AG04449 (cell line): Measurements from ENCODE around the gene ENOX1.

Source experiments
- CTCF ChIA-PET: fragments of 350-600 bp; formaldehyde crosslinking; extraction: SDS; loops from one replicate; lab custom pipeline; 2021; ENCODE audit warnings: antibody characterized with exemption; lab: Yijun Ruan, JAX
- POLR2A ChIA-PET: fragments of 400-600, 350-600 bp; formaldehyde crosslinking; extraction: SDS; loops from one replicate; lab custom pipeline; 2020; ENCODE audit warnings: antibody characterized with exemption, inconsistent platforms; lab: Yijun Ruan, JAX
- DNase-seq: peaks from one replicate; pipeline ENCODE4 v3.0.0-alpha.2; 2010; ENCODE audit warnings: low read depth, low spot score
- H3K4me3 ChIP-seq: 2 replicates; pipeline ENCODE4 v1.5.1; 2011; ENCODE audit warnings: low read depth, mild to moderate bottlenecking, control low read depth, low read length
- TF ChIP-seq, protein P1 (sequence below): IDR thresholded peaks from one replicate; pipeline ENCODE4 v1.5.1; 2011; ENCODE audit warnings: mild to moderate bottlenecking, moderate library complexity, low read length, control low read depth, inconsistent platforms; ENCODE audit not compliant: insufficient read depth; ENCODE audit errors: missing control alignments

ENOX1 gene

DNA sequence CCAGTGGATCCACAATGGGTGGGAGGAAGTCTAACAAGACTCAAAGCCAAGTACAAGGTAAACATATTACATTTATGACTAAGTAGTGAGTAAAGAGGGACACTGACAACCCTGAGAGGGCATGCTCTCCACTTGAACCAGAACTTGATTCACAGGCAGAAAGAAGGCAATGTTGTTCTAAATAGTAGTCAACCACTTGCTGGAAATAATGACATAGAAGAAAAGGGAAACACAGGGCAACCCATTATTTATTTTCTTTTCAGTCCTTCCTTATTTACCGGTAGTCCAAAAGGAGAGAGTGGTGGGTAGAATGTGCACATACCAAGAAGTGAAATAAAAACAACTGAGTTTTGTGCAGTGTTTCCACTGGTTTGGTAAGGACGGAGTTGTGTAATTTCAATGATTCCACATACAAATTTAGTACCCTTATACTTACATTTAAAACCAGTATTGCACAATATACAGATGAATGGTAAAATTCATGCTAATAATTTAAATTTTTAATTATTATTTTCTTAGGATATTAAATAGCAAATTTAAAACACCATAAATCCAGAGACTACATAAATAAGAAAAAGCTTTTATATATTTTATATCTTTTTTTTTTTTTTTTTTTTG, 65.9 kb downstream of the ENOX1 start:
- POLR2A ChIA-PET: no interaction called here
- TF ChIP-seq, protein P1, sequence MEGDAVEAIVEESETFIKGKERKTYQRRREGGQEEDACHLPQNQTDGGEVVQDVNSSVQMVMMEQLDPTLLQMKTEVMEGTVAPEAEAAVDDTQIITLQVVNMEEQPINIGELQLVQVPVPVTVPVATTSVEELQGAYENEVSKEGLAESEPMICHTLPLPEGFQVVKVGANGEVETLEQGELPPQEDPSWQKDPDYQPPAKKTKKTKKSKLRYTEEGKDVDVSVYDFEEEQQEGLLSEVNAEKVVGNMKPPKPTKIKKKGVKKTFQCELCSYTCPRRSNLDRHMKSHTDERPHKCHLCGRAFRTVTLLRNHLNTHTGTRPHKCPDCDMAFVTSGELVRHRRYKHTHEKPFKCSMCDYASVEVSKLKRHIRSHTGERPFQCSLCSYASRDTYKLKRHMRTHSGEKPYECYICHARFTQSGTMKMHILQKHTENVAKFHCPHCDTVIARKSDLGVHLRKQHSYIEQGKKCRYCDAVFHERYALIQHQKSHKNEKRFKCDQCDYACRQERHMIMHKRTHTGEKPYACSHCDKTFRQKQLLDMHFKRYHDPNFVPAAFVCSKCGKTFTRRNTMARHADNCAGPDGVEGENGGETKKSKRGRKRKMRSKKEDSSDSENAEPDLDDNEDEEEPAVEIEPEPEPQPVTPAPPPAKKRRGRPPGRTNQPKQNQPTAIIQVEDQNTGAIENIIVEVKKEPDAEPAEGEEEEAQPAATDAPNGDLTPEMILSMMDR: no peak
- DNase-seq: no peak
- no peak overlapping the region for H3K4me3 ChIP-seq
- CTCF ChIA-PET: no interaction called here

DNA sequence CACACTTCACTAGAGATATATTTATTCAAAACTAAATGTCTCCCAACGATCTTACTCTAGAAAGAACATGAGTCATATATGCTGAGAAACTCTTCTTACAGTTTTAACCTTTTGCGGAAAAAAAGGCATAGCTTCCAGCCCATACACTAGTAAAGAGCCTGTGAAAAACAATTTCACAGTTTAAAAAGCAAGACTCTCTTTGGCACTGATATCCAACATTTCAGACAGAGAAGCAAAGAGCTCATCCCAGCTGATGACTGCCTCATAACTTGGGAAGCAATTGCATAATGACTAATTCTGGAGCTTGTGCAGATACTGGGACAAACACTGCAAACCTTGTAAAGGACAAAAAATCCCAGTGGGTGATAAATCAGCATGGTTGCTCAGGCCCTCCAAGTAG, 88.0 kb downstream of the ENOX1 start:
- POLR2A ChIA-PET: no interaction called here
- CTCF ChIA-PET: interaction anchor here (0.6 kb wide), 1 partner anchor 394 kb away, joined by 3 read pairs; no protein-coding TSS in a partner anchor
- TF ChIP-seq, protein P1: no peak
- no peak overlapping the region for H3K4me3 ChIP-seq
- DNase-seq: peak; percentile 5

DNA sequence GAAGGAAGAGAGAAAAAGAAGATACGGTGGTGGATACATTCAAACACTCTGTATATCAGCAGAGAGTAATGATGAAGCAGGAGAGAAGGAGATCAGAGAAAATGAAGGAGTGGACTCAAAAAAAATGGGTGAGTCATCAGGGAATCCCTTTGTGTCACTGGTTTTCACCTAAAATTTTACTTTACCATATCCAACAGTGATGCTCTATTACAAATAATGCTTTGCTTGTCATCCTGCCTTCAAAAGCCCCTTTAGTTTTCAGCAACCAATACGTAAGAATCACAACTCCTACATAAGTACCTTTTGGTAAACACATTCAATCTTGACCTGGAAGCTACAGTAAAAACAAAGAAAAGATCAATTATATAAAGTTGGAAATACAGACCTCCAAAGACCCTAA, 88.8 kb downstream of the ENOX1 start:
- POLR2A ChIA-PET: no interaction called here
- H3K4me3 ChIP-seq: no peak overlapping the region
- TF ChIP-seq, protein P1: no peak
- no peak for DNase-seq
- CTCF ChIA-PET: no interaction called here

DNA sequence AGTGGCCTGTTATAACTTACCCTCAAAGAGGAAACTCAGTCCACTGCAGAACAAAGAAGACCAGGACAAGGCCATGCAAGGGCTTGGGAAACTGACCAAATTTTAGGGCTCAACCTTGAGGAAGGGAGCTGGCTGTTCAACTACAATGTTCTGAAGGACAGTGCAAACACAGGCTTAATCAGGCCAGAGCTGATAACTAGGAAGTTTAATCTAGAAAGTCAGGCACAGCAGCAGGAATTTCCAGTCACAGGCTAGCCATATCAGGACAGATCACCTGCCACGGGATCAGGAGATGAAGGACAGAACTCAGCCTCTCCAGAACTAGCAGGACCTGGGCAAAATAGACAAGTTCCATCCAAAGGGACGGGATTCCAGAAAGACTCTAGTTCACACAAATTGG, 89.4 kb downstream of the ENOX1 start:
- no peak for DNase-seq
- no peak overlapping the region for H3K4me3 ChIP-seq
- ChIA-PET POLR2A (no interaction called here), CTCF (interaction anchor here (1.0 kb wide), 1 partner anchor 727 kb away, joined by 3 read pairs; no protein-coding TSS in a partner anchor)
- TF ChIP-seq, protein P1: no peak

DNA sequence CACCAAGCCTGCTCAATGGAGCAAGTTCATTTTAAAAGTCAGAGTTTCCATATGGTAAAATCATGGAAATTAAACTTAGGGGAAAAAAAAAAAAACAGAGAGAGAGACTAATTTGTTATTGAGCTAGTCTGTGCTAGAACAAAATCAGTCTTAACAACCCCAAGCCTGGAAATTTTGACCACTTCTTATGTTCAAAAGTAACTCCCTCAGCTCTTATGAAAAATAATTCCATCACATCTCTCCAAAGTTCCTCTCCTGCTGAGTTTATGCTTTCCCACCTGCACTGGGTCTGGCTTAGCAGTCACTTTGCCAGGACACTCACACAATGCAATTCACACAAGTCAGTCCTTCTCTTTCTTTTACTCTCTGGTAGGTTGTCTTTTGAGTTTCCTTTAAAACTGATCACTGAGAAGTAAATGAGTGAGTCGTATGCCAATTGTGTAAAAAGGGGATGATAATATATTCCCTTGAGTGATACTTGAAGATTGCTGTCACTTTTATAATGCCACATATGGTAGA, 92.6 kb downstream of the ENOX1 start:
- DNase-seq: no peak
- TF ChIP-seq, protein P1: no peak
- no peak overlapping the region for H3K4me3 ChIP-seq
- ChIA-PET POLR2A (no interaction called here), CTCF (no interaction called here)

DNA sequence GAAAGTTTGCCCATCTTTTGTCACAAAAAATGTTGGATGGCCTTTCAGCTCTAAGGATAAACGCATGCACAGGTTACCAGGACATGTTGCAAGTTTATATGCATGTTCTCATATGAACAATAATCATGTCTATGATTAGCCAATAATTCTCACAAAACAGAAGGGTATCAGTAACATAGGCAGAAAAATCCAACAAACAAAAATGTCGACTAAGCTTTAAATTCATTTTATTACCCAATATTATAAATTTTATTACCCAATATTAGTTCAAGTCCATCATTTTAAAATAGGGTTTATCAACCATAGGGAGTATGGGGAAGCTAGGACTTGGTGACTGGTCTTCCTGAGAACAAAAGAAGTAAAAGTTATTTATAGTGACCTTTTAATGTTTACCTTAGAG, 93.1 kb downstream of the ENOX1 start:
- TF ChIP-seq, protein P1: no peak
- H3K4me3 ChIP-seq: no peak overlapping the region
- DNase-seq: no peak
- POLR2A ChIA-PET: no interaction called here
- CTCF ChIA-PET: interaction anchor here (1.2 kb wide), 1 partner anchor 111 kb away, joined by 3 read pairs; no protein-coding TSS in a partner anchor
